Measurements from ENCODE around the gene CNDP1.
"Not testable (repeated sequence)": the region's sequence is repeated elsewhere in the genome, so short reads cannot be mapped to it uniquely, and the experiment has no call there.

The CNDP1 gene

GRCh38 chr18:74522635-74523548, 11.4 kb upstream of the CNDP1 start:
- no peaks in the 10 kb centered on the region for H3K9me3 Mint-ChIP-seq
- peaks cover 64% of the 10 kb centered on the region for H3K36me3 Mint-ChIP-seq (ENCODE audit: low read depth)
- H3K27me3 Mint-ChIP-seq, result no peaks in the 10 kb centered on the region
- no peaks in the 10 kb centered on the region for H3K4me1 Mint-ChIP-seq (ENCODE audit: low read depth)
- no peak overlapping the region for H3K27ac Mint-ChIP-seq
- DNase-seq, result no peak
- H3K4me3 Mint-ChIP-seq, result no peak overlapping the region

GRCh38 chr18:74524097-74524496, 10.2 kb upstream of the CNDP1 start:
- no peaks in the 10 kb centered on the region for H3K4me1 Mint-ChIP-seq (ENCODE audit: low read depth)
- no peak for DNase-seq
- peaks cover 52% of the 10 kb centered on the region for H3K36me3 Mint-ChIP-seq (ENCODE audit: low read depth)
- H3K4me3 Mint-ChIP-seq, result no peak overlapping the region
- H3K27ac Mint-ChIP-seq, result no peak overlapping the region
- H3K9me3 Mint-ChIP-seq, result no peaks in the 10 kb centered on the region
- no peaks in the 10 kb centered on the region for H3K27me3 Mint-ChIP-seq

GRCh38 chr18:74524915-74525314, 9.4 kb upstream of the CNDP1 start:
- DNase-seq; H3K9me3 Mint-ChIP-seq; H3K4me1 Mint-ChIP-seq (ENCODE audit: low read depth); H3K4me3 Mint-ChIP-seq; H3K27me3 Mint-ChIP-seq; H3K27ac Mint-ChIP-seq: not testable (repeated sequence)
- H3K36me3 Mint-ChIP-seq (ENCODE audit: low read depth), result peaks cover 44% of the 10 kb centered on the region

- Mint-ChIP-seq H3K4me3 (no peak overlapping the region), H3K27me3 (no peaks in the 10 kb centered on the region), H3K27ac (no peak overlapping the region), H3K9me3 (no peaks in the 10 kb centered on the region), H3K36me3 (ENCODE audit: low read depth) (peaks cover 35% of the 10 kb centered on the region), H3K4me1 (ENCODE audit: low read depth) (no peaks in the 10 kb centered on the region)
- no peak for DNase-seq
Observed at GRCh38 chr18:74525741-74526140, 8.6 kb upstream of the CNDP1 start.

GRCh38 chr18:74526488-74526887, 7.8 kb upstream of the CNDP1 start:
- no peak for DNase-seq
- Mint-ChIP-seq H3K27me3 (no peaks in the 10 kb centered on the region), H3K9me3 (no peaks in the 10 kb centered on the region), H3K27ac (no peak overlapping the region), H3K36me3 (ENCODE audit: low read depth) (peaks cover 28% of the 10 kb centered on the region), H3K4me3 (no peak overlapping the region), H3K4me1 (ENCODE audit: low read depth) (no peaks in the 10 kb centered on the region)

- no peak overlapping the region for H3K4me3 Mint-ChIP-seq
- H3K36me3 Mint-ChIP-seq (ENCODE audit: low read depth), result peaks cover 8% of the 10 kb centered on the region
- H3K27me3 Mint-ChIP-seq, result no peaks in the 10 kb centered on the region
- no peak for DNase-seq
- H3K27ac Mint-ChIP-seq, result no peak overlapping the region
- no peaks in the 10 kb centered on the region for H3K9me3 Mint-ChIP-seq
- H3K4me1 Mint-ChIP-seq (ENCODE audit: low read depth), result no peaks in the 10 kb centered on the region
Observed at GRCh38 chr18:74528478-74528877, 5.8 kb upstream of the CNDP1 start.

- H3K4me1 Mint-ChIP-seq (ENCODE audit: low read depth), result no peaks in the 10 kb centered on the region
- no peaks in the 10 kb centered on the region for H3K9me3 Mint-ChIP-seq
- peaks cover 6% of the 10 kb centered on the region for H3K36me3 Mint-ChIP-seq (ENCODE audit: low read depth)
- H3K4me3 Mint-ChIP-seq, result no peak overlapping the region
- no peak for DNase-seq
- H3K27ac Mint-ChIP-seq, result no peak overlapping the region
- no peaks in the 10 kb centered on the region for H3K27me3 Mint-ChIP-seq
Observed at GRCh38 chr18:74528913-74529312, 5.4 kb upstream of the CNDP1 start.

GRCh38 chr18:74529378-74529777, 4.9 kb upstream of the CNDP1 start:
- no peaks in the 10 kb centered on the region for H3K27me3 Mint-ChIP-seq
- peaks cover 1% of the 10 kb centered on the region for H3K36me3 Mint-ChIP-seq (ENCODE audit: low read depth)
- H3K27ac Mint-ChIP-seq, result no peak overlapping the region
- no peaks in the 10 kb centered on the region for H3K9me3 Mint-ChIP-seq
- no peak overlapping the region for H3K4me3 Mint-ChIP-seq
- DNase-seq, result peak; percentile 3
- no peaks in the 10 kb centered on the region for H3K4me1 Mint-ChIP-seq (ENCODE audit: low read depth)

- no peak overlapping the region for H3K4me3 Mint-ChIP-seq
- H3K27ac Mint-ChIP-seq, result no peak overlapping the region
- no peaks in the 10 kb centered on the region for H3K27me3 Mint-ChIP-seq
- no peak for DNase-seq
- H3K4me1 Mint-ChIP-seq (ENCODE audit: low read depth), result no peaks in the 10 kb centered on the region
- H3K36me3 Mint-ChIP-seq (ENCODE audit: low read depth), result no peaks in the 10 kb centered on the region
- no peaks in the 10 kb centered on the region for H3K9me3 Mint-ChIP-seq
Observed at GRCh38 chr18:74529811-74530583, 4.3 kb upstream of the CNDP1 start.

- H3K27ac Mint-ChIP-seq, result no peak overlapping the region
Observed at GRCh38 chr18:74530584-74530862, 3.8 kb upstream of the CNDP1 start.

GRCh38 chr18:74531043-74531442, 3.3 kb upstream of the CNDP1 start:
- Mint-ChIP-seq H3K27me3 (no peaks in the 10 kb centered on the region), H3K4me1 (ENCODE audit: low read depth) (no peaks in the 10 kb centered on the region), H3K9me3 (no peaks in the 10 kb centered on the region), H3K27ac (no peak overlapping the region), H3K36me3 (ENCODE audit: low read depth) (no peaks in the 10 kb centered on the region), H3K4me3 (no peak overlapping the region)
- DNase-seq, result peak; percentile 9

More at GRCh38 chr18:74530584-74530862, 3.8 kb upstream of the CNDP1 start:
- DNase-seq, result no peak
- H3K9me3 Mint-ChIP-seq, result no peaks in the 10 kb centered on the region
- H3K27me3 Mint-ChIP-seq, result no peaks in the 10 kb centered on the region
- H3K36me3 Mint-ChIP-seq (ENCODE audit: low read depth), result no peaks in the 10 kb centered on the region
- no peak overlapping the region for H3K4me3 Mint-ChIP-seq
- no peaks in the 10 kb centered on the region for H3K4me1 Mint-ChIP-seq (ENCODE audit: low read depth)

GRCh38 chr18:74532511-74533025, 1.7 kb upstream of the CNDP1 start:
- H3K36me3 Mint-ChIP-seq (ENCODE audit: low read depth), result no peaks in the 10 kb centered on the region
- H3K4me1 Mint-ChIP-seq (ENCODE audit: low read depth), result peaks cover 5% of the 10 kb centered on the region
- DNase-seq, result peak; percentile 7
- H3K9me3 Mint-ChIP-seq, result no peaks in the 10 kb centered on the region
- no peak overlapping the region for H3K27ac Mint-ChIP-seq
- no peak overlapping the region for H3K4me3 Mint-ChIP-seq
- no peaks in the 10 kb centered on the region for H3K27me3 Mint-ChIP-seq

- Mint-ChIP-seq H3K4me1 (ENCODE audit: low read depth) (peaks cover 5% of the 10 kb centered on the region), H3K4me3 (no peak overlapping the region), H3K27ac (no peak overlapping the region), H3K9me3 (no peaks in the 10 kb centered on the region), H3K27me3 (no peaks in the 10 kb centered on the region), H3K36me3 (ENCODE audit: low read depth) (no peaks in the 10 kb centered on the region)
- no peak for DNase-seq
Observed at GRCh38 chr18:74533666-74534065, 634 bp upstream of the CNDP1 start.

GRCh38 chr18:74534981-74535649, 815 bp downstream of the CNDP1 start:
- Mint-ChIP-seq H3K9me3 (no peaks in the 10 kb centered on the region), H3K27me3 (no peaks in the 10 kb centered on the region), H3K4me1 (ENCODE audit: low read depth) (peaks cover 5% of the 10 kb centered on the region), H3K4me3 (no peak overlapping the region), H3K36me3 (ENCODE audit: low read depth) (no peaks in the 10 kb centered on the region), H3K27ac (no peak overlapping the region)
- DNase-seq, result peak; percentile 6

All from activated T-cell treated with anti-CD3 and anti-CD28 coated beads, Interleukin-2, amount 50 U/mL, for 24 hours (primary cell).